K562 (cell line): Measurements from ENCODE around the gene ROM1. TPM values are rescaled to one million over a fixed set of nuclear protein-coding genes. Genes with fewer than 3 reads are reported as not detected.

Source experiments
- CEBPG ChIP-seq, 3 experiments: fragments of 200-800 bp in 1 of 3; sonication (Bioruptor generic) in 1 of 3; sonication (generic) in 1 of 3; formaldehyde crosslinking in 1 of 3; IDR thresholded peaks in 2 of 3; conservative IDR thresholded peaks in 1 of 3; 2 replicates each; pipeline versions ENCODE4 v1.6.1 to v1.8.0; 2016 to 2022; ENCODE audit warnings: missing compliant biosample characterization in 2 of 3, missing genetic modification characterization in 2 of 3, mild to moderate bottlenecking in 1 of 3, missing genetic modification reagents in 1 of 3
- ESRRA ChIP-seq: fragments of 450-650 bp; IDR thresholded peaks from 2 replicates; pipeline ENCODE4 v1.6.1; 2014; ENCODE audit warnings: low read depth, mild to moderate bottlenecking, moderate library complexity, borderline replicate concordance
- FOXK2 ChIP-seq, 2 experiments: fragments of 450-650 bp; IDR thresholded peaks in 1 of 2; conservative IDR thresholded peaks in 1 of 2; 2 replicates each; pipeline ENCODE4 v1.6.1; 2016; ENCODE audit warnings: low read depth in 2 of 2, mild to moderate bottlenecking in 1 of 2
- MCM3 ChIP-seq: fragments of 450-650 bp; IDR thresholded peaks from 2 replicates; pipeline ENCODE4 v1.6.1; 2016
- NBN ChIP-seq: fragments of 450-650 bp; IDR thresholded peaks from 2 replicates; pipeline ENCODE4 v1.6.1; 2016; ENCODE audit warnings: low read depth, mild to moderate bottlenecking
- POLR2H ChIP-seq: IDR thresholded peaks from 2 replicates; pipeline ENCODE4 v1.6.1; 2016; ENCODE audit warnings: missing genetic modification characterization, low read depth, mild to moderate bottlenecking, control low read depth, missing compliant biosample characterization, moderate library complexity
- SAFB ChIP-seq: fragments of 200-400 bp; formaldehyde crosslinking; IDR thresholded peaks from 2 replicates; pipeline ENCODE4 v1.6.1; 2017; ENCODE audit warnings: low read depth, low read length, borderline replicate concordance
- SMARCE1 ChIP-seq: fragments of 450-650 bp; IDR thresholded peaks from 2 replicates; pipeline ENCODE4 v1.7.1; 2016; ENCODE audit warnings: mild to moderate bottlenecking
- U2AF2 ChIP-seq: fragments of 200-400 bp; formaldehyde crosslinking; optimal IDR thresholded peaks from 2 replicates; pipeline ENCODE3; 2017; ENCODE audit warnings: low read depth, mild to moderate bottlenecking, low read length
- YY1 ChIP-seq, 3 experiments: IDR thresholded peaks; 2 replicates each; pipeline ENCODE4 v1.6.1; 2011; ENCODE audit warnings: low read length in 2 of 3, mild to moderate bottlenecking in 2 of 3, moderate library complexity in 2 of 3, borderline replicate concordance in 1 of 3, control low read depth in 1 of 3, low read depth in 1 of 3; ENCODE audit not compliant: insufficient read depth in 3 of 3, insufficient replicate concordance in 2 of 3, control insufficient read depth in 1 of 3, insufficient read length in 1 of 3; ENCODE audit errors: extremely low read depth in 1 of 3
- polyA plus RNA-seq, 8 experiments: library from polyadenylated mRNA; depleted of rRNA in 4 of 8; stranded (reverse) in 5 of 8; unstranded in 3 of 8; fragments of >200 nt; fragmentation: Nextera tagmentation in 2 of 8; fragmentation: Illumina TruSeq in 1 of 8; extraction: Ambion mirVana in 2 of 8; extraction: Trizol in 1 of 8; gene quantifications; 2 replicates each; pipeline versions ENCODE4 v1.2.1 to v1.2.3, GENCODE V29; 2011 to 2014; ENCODE audit warnings: inconsistent platforms in 1 of 8, missing spikeins in 1 of 8
- total RNA-seq, 7 experiments: library from RNA; depleted of rRNA in 6 of 7; stranded (reverse); fragments of >200 nt in 6 of 7; fragmentation: Illumina TruSeq in 2 of 7; extraction: Trizol in 2 of 7; gene quantifications; 2 replicates each; pipeline versions ENCODE4 v1.2.1 to v1.2.3, GENCODE V29; 2011 to 2021; ENCODE audit warnings: low replicate concordance in 1 of 7
- TF ChIP-seq, protein P1 (sequence below), 2 experiments: fragments of 200-800 bp in 1 of 2; sonication (Bioruptor generic) in 1 of 2; sonication (generic) in 1 of 2; formaldehyde crosslinking in 1 of 2; IDR thresholded peaks in 1 of 2; conservative IDR thresholded peaks in 1 of 2; 2 replicates each; pipeline versions ENCODE4 v1.5.0 to v1.6.1; 2016 to 2020; ENCODE audit warnings: missing compliant biosample characterization in 1 of 2, missing genetic modification characterization in 1 of 2, missing genetic modification reagents in 1 of 2

The ROM1 gene
- total and polyA plus RNA-seq, 9 of the 15 experiments (the other 6 are each of a cell fraction or from before 2014, with no cell fraction given): 0.75 to 4.0 (median 2.6) TPM

DNA sequence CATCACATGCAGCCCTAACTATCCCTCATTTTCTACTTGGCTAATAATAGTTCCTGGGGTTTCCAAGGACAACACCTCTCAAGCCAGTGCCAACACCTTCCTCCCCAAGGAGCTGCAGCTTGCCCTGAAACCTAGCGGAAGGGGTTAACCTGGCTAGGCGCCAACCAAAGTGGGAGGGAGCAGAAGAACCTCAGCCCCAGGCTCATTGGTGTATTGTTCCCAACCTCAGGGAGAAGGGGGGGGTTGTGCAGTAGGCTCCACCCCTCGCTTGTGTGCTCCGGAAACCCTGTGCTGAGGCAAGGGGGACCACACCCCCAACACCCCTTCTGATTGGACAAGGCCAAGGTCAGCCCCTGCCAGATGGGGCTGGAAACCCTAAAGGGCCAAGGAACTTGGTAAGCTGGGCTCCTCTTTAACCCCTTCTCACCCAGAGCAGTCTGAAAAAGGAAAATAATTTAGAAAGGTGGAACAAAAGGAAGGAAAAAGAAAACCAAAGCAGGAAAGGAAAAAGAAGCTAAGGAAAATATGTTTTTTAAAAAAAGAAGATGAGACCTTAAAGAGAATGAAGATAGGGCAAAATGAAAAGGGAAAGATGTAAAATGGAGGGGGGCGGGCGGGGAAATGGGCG, 13.9 kb upstream of the ROM1 start (continued):
- TF ChIP-seq ESRRA: peak; percentile 64; the same call in 1 of the 2 replicates
- TF ChIP-seq SMARCE1: no peak
- TF ChIP-seq POLR2H (tag): peak; percentile 59
- TF ChIP-seq MCM3: no peak
- no peak for TF ChIP-seq U2AF2
- TF ChIP-seq SAFB: no peak
- TF ChIP-seq FOXK2 (conservative IDR thresholded peaks at IDR 0.05 in 1 of 2, IDR thresholded peaks at IDR 0.05 in 1 of 2; ENCODE audit: low read depth in 2 of 2): peak; percentile 66 to 79; a peak in 3 of 4 replicates
- TF ChIP-seq, protein P1, sequence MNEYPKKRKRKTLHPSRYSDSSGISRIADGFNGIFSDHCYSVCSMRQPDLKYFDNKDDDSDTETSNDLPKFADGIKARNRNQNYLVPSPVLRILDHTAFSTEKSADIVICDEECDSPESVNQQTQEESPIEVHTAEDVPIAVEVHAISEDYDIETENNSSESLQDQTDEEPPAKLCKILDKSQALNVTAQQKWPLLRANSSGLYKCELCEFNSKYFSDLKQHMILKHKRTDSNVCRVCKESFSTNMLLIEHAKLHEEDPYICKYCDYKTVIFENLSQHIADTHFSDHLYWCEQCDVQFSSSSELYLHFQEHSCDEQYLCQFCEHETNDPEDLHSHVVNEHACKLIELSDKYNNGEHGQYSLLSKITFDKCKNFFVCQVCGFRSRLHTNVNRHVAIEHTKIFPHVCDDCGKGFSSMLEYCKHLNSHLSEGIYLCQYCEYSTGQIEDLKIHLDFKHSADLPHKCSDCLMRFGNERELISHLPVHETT (CRISPR knock-in tag; conservative IDR thresholded peaks at IDR 0.05 in 1 of 2, IDR thresholded peaks at IDR 0.05 in 1 of 2): no peak
- TF ChIP-seq NBN: peak; percentile 81; the same call in 1 of the 2 replicates
- TF ChIP-seq YY1 (IDR thresholded peaks at IDR 0.05; ENCODE audit: borderline replicate concordance in 1 of 3, control insufficient read depth in 1 of 3, extremely low read depth in 1 of 3, insufficient read depth in 3 of 3, insufficient read length in 1 of 3, insufficient replicate concordance in 2 of 3, low read depth in 1 of 3, low read length in 2 of 3): peak in 2 of 3 experiments; percentile 32 to 36
- no peak for TF ChIP-seq CEBPG (CRISPR knock-in tag; IDR thresholded peaks at IDR 0.05)
- TF ChIP-seq CEBPG (tag; conservative IDR thresholded peaks at IDR 0.05 in 1 of 2, IDR thresholded peaks at IDR 0.05 in 1 of 2): no peak
- TF ChIP-seq, all 486 proteins: peak for 92
